ENCODE measurements around the gene PRKAR2B. TPM values are rescaled to one million over a fixed set of nuclear protein-coding genes. Genes with fewer than 3 reads are reported as not detected.

PRKAR2B gene
- total RNA-seq, 1 experiment from 2014 or later = 15.1 TPM

DNA sequence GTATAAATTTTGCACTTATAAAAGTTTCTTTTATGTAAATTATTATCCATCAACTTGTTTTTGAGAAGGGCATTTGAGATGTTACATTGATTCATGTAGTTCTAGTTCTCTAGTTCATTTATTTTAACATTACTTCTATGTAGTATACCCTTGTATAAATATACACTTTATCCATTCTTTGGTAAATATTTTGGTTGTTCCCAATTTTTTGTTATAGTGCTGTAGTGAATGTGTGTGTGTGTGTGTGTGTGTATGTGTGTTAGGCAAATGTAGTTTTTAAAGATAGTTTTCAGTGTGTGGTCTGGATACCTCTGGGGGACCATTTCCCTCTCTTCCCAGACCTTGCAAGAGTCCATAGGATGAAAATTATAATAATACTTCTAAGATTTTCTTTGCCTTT lies 15.0 kb downstream of the PRKAR2B start:
- Histone ChIP-seq H3K9ac (ENCODE audit: low read length) (no peak overlapping the region), H4K20me1 (ENCODE audit: insufficient read depth) (no peaks in the 10 kb centered on the region), H2AFZ (ENCODE audit: low read depth, low read length, poor library complexity, severe bottlenecking) (no peak overlapping the region), H3K27ac (ENCODE audit: low read depth, low read length) (no peak overlapping the region), H3K9me2 (ENCODE audit: insufficient read depth) (no peaks in the 10 kb centered on the region), H3K4me1 (ENCODE audit: control insufficient read depth in 1 of 2, insufficient read depth in 2 of 2, low read length in 2 of 2) (no peaks in the 10 kb centered on the region), H3K4me3 (replicated peaks in 1 of 2; ENCODE audit: low read depth in 1 of 2, low read length in 2 of 2) (no peak overlapping the region), H3K9me3 (ENCODE audit: control insufficient read depth in 1 of 2, insufficient read depth in 1 of 2, low read depth in 1 of 2, low read length in 2 of 2) (no peaks in the 10 kb centered on the region), H3K27me3 (ENCODE audit: insufficient read depth, low read length) (no peaks in the 10 kb centered on the region), H3K4me2 (ENCODE audit: low read length) (no peak overlapping the region), H3K79me2 (ENCODE audit: insufficient read depth, low read length) (no peaks in the 10 kb centered on the region), H3K36me3 (ENCODE audit: control insufficient read depth in 1 of 2, insufficient read depth in 2 of 2, low read length in 2 of 2) (no peaks in the 10 kb centered on the region)
- TF ChIP-seq JUND (IDR thresholded peaks at IDR 0.05) (no peak), YY1 (IDR thresholded peaks at IDR 0.05; ENCODE audit: extremely low read depth, insufficient replicate concordance, low read depth, low read length) (no peak), EGR1 (IDR thresholded peaks at IDR 0.05; ENCODE audit: low read depth) (no peak), SIN3A (IDR thresholded peaks at IDR 0.05; ENCODE audit: low read depth) (no peak), SRF (IDR thresholded peaks at IDR 0.05; ENCODE audit: low read depth) (no peak), ZFX (IDR thresholded peaks at IDR 0.05) (no peak), POLR2A (IDR thresholded peaks at IDR 0.05; ENCODE audit: borderline replicate concordance, extremely low read depth, insufficient read depth, insufficient read length) (no peak), ZNF274 (IDR thresholded peaks at IDR 0.05; ENCODE audit: low read depth, low read length) (no peak), EZH2 (IDR thresholded peaks at IDR 0.05) (no peak), CEBPB (IDR thresholded peaks at IDR 0.05; ENCODE audit: low read depth) (no peak), EZH2phosphoT487 (IDR thresholded peaks at IDR 0.05; ENCODE audit: borderline replicate concordance) (no peak), FOSL1 (IDR thresholded peaks at IDR 0.05; ENCODE audit: low read depth) (no peak), SP1 (IDR thresholded peaks at IDR 0.05; ENCODE audit: low read depth) (no peak), ELF1 (IDR thresholded peaks at IDR 0.05; ENCODE audit: borderline replicate concordance, low read depth) (no peak)
- TF ChIP-seq, protein P1, sequence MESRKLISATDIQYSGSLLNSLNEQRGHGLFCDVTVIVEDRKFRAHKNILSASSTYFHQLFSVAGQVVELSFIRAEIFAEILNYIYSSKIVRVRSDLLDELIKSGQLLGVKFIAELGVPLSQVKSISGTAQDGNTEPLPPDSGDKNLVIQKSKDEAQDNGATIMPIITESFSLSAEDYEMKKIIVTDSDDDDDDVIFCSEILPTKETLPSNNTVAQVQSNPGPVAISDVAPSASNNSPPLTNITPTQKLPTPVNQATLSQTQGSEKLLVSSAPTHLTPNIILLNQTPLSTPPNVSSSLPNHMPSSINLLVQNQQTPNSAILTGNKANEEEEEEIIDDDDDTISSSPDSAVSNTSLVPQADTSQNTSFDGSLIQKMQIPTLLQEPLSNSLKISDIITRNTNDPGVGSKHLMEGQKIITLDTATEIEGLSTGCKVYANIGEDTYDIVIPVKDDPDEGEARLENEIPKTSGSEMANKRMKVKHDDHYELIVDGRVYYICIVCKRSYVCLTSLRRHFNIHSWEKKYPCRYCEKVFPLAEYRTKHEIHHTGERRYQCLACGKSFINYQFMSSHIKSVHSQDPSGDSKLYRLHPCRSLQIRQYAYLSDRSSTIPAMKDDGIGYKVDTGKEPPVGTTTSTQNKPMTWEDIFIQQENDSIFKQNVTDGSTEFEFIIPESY (IDR thresholded peaks at IDR 0.05; ENCODE audit: extremely low read depth, insufficient replicate concordance, low read length) = no peak
- TF ChIP-seq, protein P2, sequence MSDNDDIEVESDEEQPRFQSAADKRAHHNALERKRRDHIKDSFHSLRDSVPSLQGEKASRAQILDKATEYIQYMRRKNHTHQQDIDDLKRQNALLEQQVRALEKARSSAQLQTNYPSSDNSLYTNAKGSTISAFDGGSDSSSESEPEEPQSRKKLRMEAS (IDR thresholded peaks at IDR 0.05) = no peak
- TF ChIP-seq, protein P3, sequence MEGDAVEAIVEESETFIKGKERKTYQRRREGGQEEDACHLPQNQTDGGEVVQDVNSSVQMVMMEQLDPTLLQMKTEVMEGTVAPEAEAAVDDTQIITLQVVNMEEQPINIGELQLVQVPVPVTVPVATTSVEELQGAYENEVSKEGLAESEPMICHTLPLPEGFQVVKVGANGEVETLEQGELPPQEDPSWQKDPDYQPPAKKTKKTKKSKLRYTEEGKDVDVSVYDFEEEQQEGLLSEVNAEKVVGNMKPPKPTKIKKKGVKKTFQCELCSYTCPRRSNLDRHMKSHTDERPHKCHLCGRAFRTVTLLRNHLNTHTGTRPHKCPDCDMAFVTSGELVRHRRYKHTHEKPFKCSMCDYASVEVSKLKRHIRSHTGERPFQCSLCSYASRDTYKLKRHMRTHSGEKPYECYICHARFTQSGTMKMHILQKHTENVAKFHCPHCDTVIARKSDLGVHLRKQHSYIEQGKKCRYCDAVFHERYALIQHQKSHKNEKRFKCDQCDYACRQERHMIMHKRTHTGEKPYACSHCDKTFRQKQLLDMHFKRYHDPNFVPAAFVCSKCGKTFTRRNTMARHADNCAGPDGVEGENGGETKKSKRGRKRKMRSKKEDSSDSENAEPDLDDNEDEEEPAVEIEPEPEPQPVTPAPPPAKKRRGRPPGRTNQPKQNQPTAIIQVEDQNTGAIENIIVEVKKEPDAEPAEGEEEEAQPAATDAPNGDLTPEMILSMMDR (IDR thresholded peaks at IDR 0.05 in 2 of 3, conservative IDR thresholded peaks at IDR 0.05 in 1 of 3; ENCODE audit: borderline replicate concordance in 1 of 3, insufficient read depth in 1 of 3, low read depth in 2 of 3, low read length in 2 of 3) = no peak
- TF ChIP-seq, protein P4, sequence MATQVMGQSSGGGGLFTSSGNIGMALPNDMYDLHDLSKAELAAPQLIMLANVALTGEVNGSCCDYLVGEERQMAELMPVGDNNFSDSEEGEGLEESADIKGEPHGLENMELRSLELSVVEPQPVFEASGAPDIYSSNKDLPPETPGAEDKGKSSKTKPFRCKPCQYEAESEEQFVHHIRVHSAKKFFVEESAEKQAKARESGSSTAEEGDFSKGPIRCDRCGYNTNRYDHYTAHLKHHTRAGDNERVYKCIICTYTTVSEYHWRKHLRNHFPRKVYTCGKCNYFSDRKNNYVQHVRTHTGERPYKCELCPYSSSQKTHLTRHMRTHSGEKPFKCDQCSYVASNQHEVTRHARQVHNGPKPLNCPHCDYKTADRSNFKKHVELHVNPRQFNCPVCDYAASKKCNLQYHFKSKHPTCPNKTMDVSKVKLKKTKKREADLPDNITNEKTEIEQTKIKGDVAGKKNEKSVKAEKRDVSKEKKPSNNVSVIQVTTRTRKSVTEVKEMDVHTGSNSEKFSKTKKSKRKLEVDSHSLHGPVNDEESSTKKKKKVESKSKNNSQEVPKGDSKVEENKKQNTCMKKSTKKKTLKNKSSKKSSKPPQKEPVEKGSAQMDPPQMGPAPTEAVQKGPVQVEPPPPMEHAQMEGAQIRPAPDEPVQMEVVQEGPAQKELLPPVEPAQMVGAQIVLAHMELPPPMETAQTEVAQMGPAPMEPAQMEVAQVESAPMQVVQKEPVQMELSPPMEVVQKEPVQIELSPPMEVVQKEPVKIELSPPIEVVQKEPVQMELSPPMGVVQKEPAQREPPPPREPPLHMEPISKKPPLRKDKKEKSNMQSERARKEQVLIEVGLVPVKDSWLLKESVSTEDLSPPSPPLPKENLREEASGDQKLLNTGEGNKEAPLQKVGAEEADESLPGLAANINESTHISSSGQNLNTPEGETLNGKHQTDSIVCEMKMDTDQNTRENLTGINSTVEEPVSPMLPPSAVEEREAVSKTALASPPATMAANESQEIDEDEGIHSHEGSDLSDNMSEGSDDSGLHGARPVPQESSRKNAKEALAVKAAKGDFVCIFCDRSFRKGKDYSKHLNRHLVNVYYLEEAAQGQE (IDR thresholded peaks at IDR 0.05; ENCODE audit: low read depth) = no peak
- TF ChIP-seq, protein P5, sequence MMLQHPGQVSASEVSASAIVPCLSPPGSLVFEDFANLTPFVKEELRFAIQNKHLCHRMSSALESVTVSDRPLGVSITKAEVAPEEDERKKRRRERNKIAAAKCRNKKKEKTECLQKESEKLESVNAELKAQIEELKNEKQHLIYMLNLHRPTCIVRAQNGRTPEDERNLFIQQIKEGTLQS (IDR thresholded peaks at IDR 0.05) = no peak
- no peak for ATAC-seq
- no peak for DNase-seq (ENCODE audit: low read depth, low spot score)
- ChIA-PET POLR2A (no interaction called here), CTCF (no interaction called here), RAD21 (ENCODE audit: low non-redundant PET in 1 of 2, low total read pairs in 2 of 2, uncharacterized antibody in 2 of 2, unreplicated experiment in 2 of 2) (no interaction called here)
- no TSS peak for BruUV-seq (replicated peaks)
- intact Hi-C loops (cut with micrococcal nuclease) = no loop called here
